Natural killer cell (primary cell): ENCODE results near the gene FAM13A. TPM values are rescaled to one million over a fixed set of nuclear protein-coding genes. Genes with fewer than 3 reads are reported as not detected.

Source experiments
- ATAC-seq, 3 donors: fragments of 150-1000 bp in 2 of 3; fragments of 200-7000 bp in 1 of 3; cut with Tn5 transposase; 1 replicate in 1 of 3; 2 replicates in 2 of 3; pipeline ENCODE4 v1.10.0; 2021; ENCODE audit warnings: mild to moderate bottlenecking in 2 of 3, moderate library complexity in 2 of 3
- DNase-seq, 2 donors: peaks; one replicate each; pipeline versions ENCODE4 v3.0.0 to v3.0.0-alpha.2; 2013 to 2021; ENCODE audit warnings: mixed read lengths in 1 of 2
- H3K27ac ChIP-seq: one replicate; pipeline ENCODE4 v1.5.1; 2013; ENCODE audit warnings: mild to moderate bottlenecking, low read length
- H3K27me3 ChIP-seq: one replicate; pipeline ENCODE4 v1.6.1; 2013; ENCODE audit warnings: low read length; ENCODE audit not compliant: control insufficient read depth, insufficient read depth
- H3K36me3 ChIP-seq: one replicate; pipeline ENCODE4 v1.6.1; 2013; ENCODE audit warnings: low read length; ENCODE audit not compliant: control insufficient read depth, insufficient read depth
- H3K4me1 ChIP-seq: one replicate; pipeline ENCODE4 v1.6.1; 2013; ENCODE audit warnings: low read length; ENCODE audit not compliant: control insufficient read depth, insufficient read depth
- H3K4me3 ChIP-seq: one replicate; pipeline ENCODE4 v1.5.1; 2013; ENCODE audit warnings: low read length
- H3K9me3 ChIP-seq: one replicate; pipeline ENCODE4 v1.6.1; 2013; ENCODE audit warnings: low read length; ENCODE audit not compliant: control insufficient read depth, insufficient read depth
- H3K27ac Mint-ChIP-seq, 2 donors: one replicate each; pipeline ENCODE4 v1.8.0; 2022; ENCODE audit warnings: mild to moderate bottlenecking in 2 of 2, mixed read lengths in 2 of 2, moderate library complexity in 1 of 2
- H3K27me3 Mint-ChIP-seq, 2 donors: one replicate each; pipeline ENCODE4 v1.8.0; 2022; ENCODE audit warnings: low read depth in 2 of 2, mixed read lengths in 2 of 2
- H3K36me3 Mint-ChIP-seq: one replicate; pipeline ENCODE4 v1.8.0; 2022; ENCODE audit warnings: mixed read lengths
- H3K4me1 Mint-ChIP-seq, 2 donors: one replicate each; pipeline ENCODE4 v1.8.0; 2022; ENCODE audit warnings: mixed read lengths in 2 of 2
- H3K4me3 Mint-ChIP-seq: one replicate; pipeline ENCODE4 v1.8.0; 2022; ENCODE audit warnings: mild to moderate bottlenecking, moderate library complexity, mixed read lengths
- H3K9me3 Mint-ChIP-seq, 2 donors: one replicate each; pipeline ENCODE4 v1.8.0; 2022; ENCODE audit warnings: mixed read lengths in 2 of 2
- WGBS: methylation state at CpG from one replicate; pipeline ENCODE4 v1.1.7; 2013; ENCODE audit warnings: missing lambda C conversion rate; ENCODE audit not compliant: insufficient coverage; 5-methylcytosine and 5-hydroxymethylcytosine counted together
- intact Hi-C: fragments of 100-400 bp; cut with micrococcal nuclease; formaldehyde crosslinking; loops from one replicate; pipeline ENCODE4 v1.14.2; 2022
- total RNA-seq, 4 donors: library from RNA; stranded (reverse); fragments of 120-200 nt in 1 of 4; gene quantifications; one replicate each; pipeline versions ENCODE4 v1.2.3 to v1.2.4, GENCODE V29; 2013 to 2022
- TF ChIP-seq, protein P1 (sequence below): fragments of 200-600 bp; IDR thresholded peaks from one replicate; pipeline ENCODE4 v1.8.0; 2022; ENCODE audit warnings: antibody characterized with exemption

FAM13A gene
- total RNA-seq, 3 donors from 2014 or later (not counting 1 experiment from before 2014, with no cell fraction given): 8.8 to 10.0 (median 8.9) TPM

DNA sequence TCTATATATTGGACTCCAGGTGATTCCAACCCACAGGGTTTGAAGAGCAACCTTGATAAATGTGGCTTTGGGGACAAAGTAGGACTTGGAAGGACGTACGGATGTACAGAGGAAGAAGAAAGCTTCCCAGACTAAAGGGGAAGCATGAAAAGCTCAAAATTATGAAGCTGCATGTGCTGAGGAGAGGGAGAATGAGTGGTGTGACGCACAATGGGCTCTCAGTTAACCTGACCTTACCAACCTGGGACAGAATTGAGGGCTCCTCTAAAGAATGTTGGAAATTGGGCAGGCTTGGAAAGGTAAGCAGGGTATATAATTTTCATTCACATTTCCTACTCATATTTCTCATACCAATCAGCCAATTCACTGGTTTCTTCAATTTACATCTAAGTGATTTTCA lies 43.9 kb upstream of the FAM13A start:
- no peaks in the 10 kb centered on the region for H3K4me1 ChIP-seq
- intact Hi-C loops: no loop called here
- H3K9me3 ChIP-seq: no peaks in the 10 kb centered on the region
- H3K4me3 ChIP-seq: no peak overlapping the region
- DNase-seq (no peak), ATAC-seq (no peak)
- Mint-ChIP-seq H3K9me3 (no peaks in the 10 kb centered on the region), H3K27me3 (peaks cover 16 to 31% of the 10 kb centered on the region in 2 donors), H3K4me3 (no peak overlapping the region), H3K27ac (no peak overlapping the region), H3K4me1 (no peaks in the 10 kb centered on the region), H3K36me3 (no peaks in the 10 kb centered on the region)
- H3K27ac ChIP-seq: no peak overlapping the region
- no peaks in the 10 kb centered on the region for H3K36me3 ChIP-seq
- 85% methylated on average over 3 of the region's 3 CpGs for WGBS
- no peaks in the 10 kb centered on the region for H3K27me3 ChIP-seq
- TF ChIP-seq, protein P1, sequence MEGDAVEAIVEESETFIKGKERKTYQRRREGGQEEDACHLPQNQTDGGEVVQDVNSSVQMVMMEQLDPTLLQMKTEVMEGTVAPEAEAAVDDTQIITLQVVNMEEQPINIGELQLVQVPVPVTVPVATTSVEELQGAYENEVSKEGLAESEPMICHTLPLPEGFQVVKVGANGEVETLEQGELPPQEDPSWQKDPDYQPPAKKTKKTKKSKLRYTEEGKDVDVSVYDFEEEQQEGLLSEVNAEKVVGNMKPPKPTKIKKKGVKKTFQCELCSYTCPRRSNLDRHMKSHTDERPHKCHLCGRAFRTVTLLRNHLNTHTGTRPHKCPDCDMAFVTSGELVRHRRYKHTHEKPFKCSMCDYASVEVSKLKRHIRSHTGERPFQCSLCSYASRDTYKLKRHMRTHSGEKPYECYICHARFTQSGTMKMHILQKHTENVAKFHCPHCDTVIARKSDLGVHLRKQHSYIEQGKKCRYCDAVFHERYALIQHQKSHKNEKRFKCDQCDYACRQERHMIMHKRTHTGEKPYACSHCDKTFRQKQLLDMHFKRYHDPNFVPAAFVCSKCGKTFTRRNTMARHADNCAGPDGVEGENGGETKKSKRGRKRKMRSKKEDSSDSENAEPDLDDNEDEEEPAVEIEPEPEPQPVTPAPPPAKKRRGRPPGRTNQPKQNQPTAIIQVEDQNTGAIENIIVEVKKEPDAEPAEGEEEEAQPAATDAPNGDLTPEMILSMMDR: no peak

DNA sequence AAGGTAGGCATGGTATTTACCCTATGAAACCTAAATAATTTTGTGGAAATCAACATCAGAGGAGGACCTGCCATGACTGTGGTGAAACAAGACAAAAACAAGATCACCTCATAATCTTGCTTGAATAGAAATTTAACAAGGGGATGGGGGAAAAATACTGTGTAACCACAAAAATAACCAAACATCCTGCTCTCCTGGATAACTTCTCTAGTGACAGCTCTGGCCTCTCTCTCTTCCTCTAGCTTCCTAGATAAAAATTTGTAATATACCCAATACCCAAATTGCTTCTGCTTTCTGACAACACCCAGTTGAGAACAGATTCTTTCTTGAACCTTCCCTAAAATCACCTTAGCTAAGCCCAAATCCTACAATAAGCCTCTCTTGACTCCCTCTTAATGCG lies 42.5 kb upstream of the FAM13A start:
- Mint-ChIP-seq H3K4me3 (no peak overlapping the region), H3K9me3 (no peaks in the 10 kb centered on the region), H3K27me3 (peaks cover 14 to 27% of the 10 kb centered on the region in 2 donors), H3K4me1 (no peaks in the 10 kb centered on the region), H3K36me3 (no peaks in the 10 kb centered on the region), H3K27ac (no peak overlapping the region)
- no peaks in the 10 kb centered on the region for H3K27me3 ChIP-seq
- DNase-seq (no peak), ATAC-seq (no peak)
- H3K36me3 ChIP-seq: no peaks in the 10 kb centered on the region
- TF ChIP-seq, protein P1: no peak
- H3K27ac ChIP-seq: no peak overlapping the region
- no peaks in the 10 kb centered on the region for H3K9me3 ChIP-seq
- intact Hi-C loops: no loop called here
- WGBS: no CpG with 5 or more reads among the region's 1 CpG
- no peaks in the 10 kb centered on the region for H3K4me1 ChIP-seq
- H3K4me3 ChIP-seq: no peak overlapping the region

DNA sequence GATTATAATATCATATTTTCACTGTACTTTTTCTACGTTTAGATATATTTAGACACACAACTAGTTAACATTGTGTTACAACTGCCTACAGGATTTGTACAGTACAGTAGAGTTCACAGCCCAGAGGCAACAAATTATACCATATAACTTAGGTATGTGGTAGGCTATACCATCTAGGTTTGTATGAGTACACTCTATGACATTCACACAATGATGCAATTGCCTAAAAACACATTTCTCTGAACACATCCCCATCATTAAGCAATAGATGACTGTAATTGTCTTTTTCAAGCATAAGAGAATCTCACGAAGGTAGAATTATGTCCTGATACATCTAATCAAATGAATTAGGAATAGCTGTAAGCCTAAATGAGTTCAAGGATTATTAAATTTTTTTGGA lies 42.0 kb upstream of the FAM13A start:
- Histone ChIP-seq H3K36me3 (no peaks in the 10 kb centered on the region), H3K4me1 (no peaks in the 10 kb centered on the region), H3K27me3 (no peaks in the 10 kb centered on the region), H3K4me3 (no peak overlapping the region), H3K9me3 (no peaks in the 10 kb centered on the region), H3K27ac (no peak overlapping the region)
- H3K4me1 Mint-ChIP-seq: no peaks in the 10 kb centered on the region
- H3K27me3 Mint-ChIP-seq: peaks cover 10 to 23% of the 10 kb centered on the region in 2 donors
- H3K4me3 Mint-ChIP-seq: no peak overlapping the region
- intact Hi-C loops: no loop called here
- H3K27ac Mint-ChIP-seq: no peak overlapping the region
- no CpG with 5 or more reads among the region's 2 CpGs for WGBS
- TF ChIP-seq, protein P1: no peak
- H3K9me3 Mint-ChIP-seq: no peaks in the 10 kb centered on the region
- H3K36me3 Mint-ChIP-seq: no peaks in the 10 kb centered on the region
- ATAC-seq: no peak
- DNase-seq: no peak

DNA sequence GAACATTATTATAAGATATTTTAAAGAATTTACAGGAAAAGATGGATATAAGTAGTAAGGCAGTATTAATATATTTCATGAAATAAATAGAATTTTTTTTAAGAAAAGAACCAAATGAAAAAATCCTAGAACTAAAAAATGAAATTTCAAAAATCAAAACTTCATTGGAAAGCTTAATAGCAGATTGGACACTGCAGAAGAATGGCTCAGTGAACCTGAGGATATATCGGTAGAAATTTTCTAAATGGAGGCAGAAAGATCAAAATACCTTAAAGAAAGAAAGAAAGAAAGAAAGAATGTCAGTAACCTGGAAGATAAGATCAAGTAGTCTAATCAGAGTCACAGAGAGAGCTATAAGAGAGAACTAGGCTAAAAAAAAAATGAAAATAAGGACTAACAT lies 21.3 kb upstream of the FAM13A start:
- Mint-ChIP-seq H3K4me3 (no peak overlapping the region), H3K27me3 (peaks cover 6 to 9% of the 10 kb centered on the region in 2 donors), H3K9me3 (peaks cover 6 to 7% of the 10 kb centered on the region in 2 donors), H3K27ac (no peak overlapping the region), H3K36me3 (peaks cover 24% of the 10 kb centered on the region), H3K4me1 (no peaks in the 10 kb centered on the region)
- TF ChIP-seq, protein P1: no peak
- Histone ChIP-seq H3K27ac (no peak overlapping the region), H3K4me3 (no peak overlapping the region), H3K9me3 (peaks cover 3% of the 10 kb centered on the region), H3K4me1 (no peaks in the 10 kb centered on the region), H3K36me3 (no peaks in the 10 kb centered on the region), H3K27me3 (no peaks in the 10 kb centered on the region)
- intact Hi-C loops: no loop called here
- DNase-seq (no peak), ATAC-seq (no peak)
- 100% methylated on average over 1 of the region's 1 CpG for WGBS
